ENCODE data around the gene FOXP4. TPM values are rescaled to one million over a fixed set of nuclear protein-coding genes. Genes with fewer than 3 reads are reported as not detected.

Gene FOXP4
- total and polyA plus RNA-seq, 2 of the 13 experiments (the other 11 are each of a cell fraction or from before 2014, with no cell fraction given) = 11.0 to 12.4 TPM

DNA sequence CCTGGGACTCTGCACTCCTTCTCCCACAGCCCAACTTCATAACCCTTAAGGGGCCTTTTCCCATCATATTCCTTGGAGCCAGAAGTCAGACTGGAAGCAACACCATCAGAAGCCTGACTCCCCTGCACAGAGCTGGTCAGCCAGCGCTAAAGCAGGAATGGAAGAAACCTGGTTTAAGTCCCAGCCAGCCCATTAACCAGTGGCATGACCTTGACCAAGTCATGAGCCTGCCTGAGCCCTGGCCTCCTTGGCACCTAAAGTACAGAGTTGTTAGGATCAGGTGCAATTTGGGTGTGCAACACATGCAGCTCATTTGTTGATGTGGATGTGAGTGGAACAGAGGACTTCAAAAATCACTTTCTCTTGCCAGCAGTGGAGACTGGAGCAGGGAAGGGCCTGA, 20.8 kb downstream of the FOXP4 start (continued):
- TF ChIP-seq ZNF547 (CRISPR knock-in tag; IDR thresholded peaks at IDR 0.05) (0 out of 2 replicates have a peak, but pooled peaks have one; percentile 53), RBM22 (optimal IDR thresholded peaks at IDR 0.05; ENCODE audit: low read length) (peak; percentile 58)

- H4K20me1 ChIP-seq (ENCODE audit: insufficient read depth, low read length) = peaks cover 16% of the 10 kb centered on the region; the same call in 1 of the 2 replicates
- no peak overlapping the region for H3K4me3 ChIP-seq (replicated peaks in 1 of 3; ENCODE audit: insufficient read depth in 1 of 3, low read depth in 2 of 3, low read length in 3 of 3)
- H3K9ac ChIP-seq (ENCODE audit: insufficient read depth, low read depth, low read length) = no peak overlapping the region
- H3K4me1 ChIP-seq (ENCODE audit: insufficient read depth, low read length) = peaks cover 82% of the 10 kb centered on the region
- H3K79me2 ChIP-seq (ENCODE audit: insufficient read depth, low read length) = peaks cover 56% of the 10 kb centered on the region
- intact Hi-C loops (cut with micrococcal nuclease; ENCODE audit: unreplicated experiment) = loop anchor here (1.0 kb wide), 2 partner anchors 11 to 104 kb away; no protein-coding TSS in a partner anchor
- H2AFZ ChIP-seq (ENCODE audit: low read length) = no peak overlapping the region
- no peaks in the 10 kb centered on the region for H3K27me3 ChIP-seq (ENCODE audit: control insufficient read depth in 1 of 2, insufficient read depth in 2 of 2, low read length in 2 of 2)
- DNase-seq (ENCODE audit: low spot score) = no peak
- FAIRE-seq = no peak
- in situ Hi-C loops (cut with HindIII; ENCODE audit: extremely low pct_ligation_motif_present, low pct_unique_long_range_greater_than_20kb) = no loop called here
- no peak for ATAC-seq
- ChIA-PET CTCF (ENCODE audit: low intra/inter-chr PET ratio, low total read pairs) (no interaction called here), POLR2A (interaction anchor here (1.1 to 5.8 kb wide), 4 partner anchors 11 to 28 kb away, joined by 3 to 54 read pairs (median 6); no protein-coding TSS in a partner anchor)
- BruUV-seq (replicated peaks) = no TSS peak
- no peak overlapping the region; the same call in 1 of the 2 replicates for H3K4me2 ChIP-seq (ENCODE audit: low read depth, low read length)
- H3K27ac ChIP-seq (ENCODE audit: extremely low read length, insufficient read depth, low read length) = peak overlapping the region; percentile 84
- peaks cover 52 to 84% of the 10 kb centered on the region in 2 experiments for H3K36me3 ChIP-seq (replicated peaks in 1 of 2; ENCODE audit: control insufficient read depth in 1 of 2, insufficient read depth in 2 of 2, low read length in 2 of 2)
- no peaks in the 10 kb centered on the region for H3K9me3 ChIP-seq (ENCODE audit: low read length)
- WGBS (ENCODE audit: low lambda C conversion rate) = 95% methylated on average over 1 of the region's 1 CpG
- no peak for TF ChIP-seq ZNF333 (CRISPR knock-in tag; IDR thresholded peaks at IDR 0.05; ENCODE audit: borderline replicate concordance)
- TF ChIP-seq KDM1A (CRISPR knock-in tag; IDR thresholded peaks at IDR 0.05) = no peak
- TF ChIP-seq ZNF549 (CRISPR knock-in tag; IDR thresholded peaks at IDR 0.05) = no peak
- TF ChIP-seq U2AF1 (optimal IDR thresholded peaks at IDR 0.05; ENCODE audit: low read depth, low read length) = no peak
- TF ChIP-seq ZNF674 (CRISPR knock-in tag; IDR thresholded peaks at IDR 0.05; ENCODE audit: low read depth) = no peak
- TF ChIP-seq MNT (IDR thresholded peaks at IDR 0.05) = no peak
- no peak for TF ChIP-seq ZFP36L2 (CRISPR knock-in tag; IDR thresholded peaks at IDR 0.05)
- TF ChIP-seq, protein P1, sequence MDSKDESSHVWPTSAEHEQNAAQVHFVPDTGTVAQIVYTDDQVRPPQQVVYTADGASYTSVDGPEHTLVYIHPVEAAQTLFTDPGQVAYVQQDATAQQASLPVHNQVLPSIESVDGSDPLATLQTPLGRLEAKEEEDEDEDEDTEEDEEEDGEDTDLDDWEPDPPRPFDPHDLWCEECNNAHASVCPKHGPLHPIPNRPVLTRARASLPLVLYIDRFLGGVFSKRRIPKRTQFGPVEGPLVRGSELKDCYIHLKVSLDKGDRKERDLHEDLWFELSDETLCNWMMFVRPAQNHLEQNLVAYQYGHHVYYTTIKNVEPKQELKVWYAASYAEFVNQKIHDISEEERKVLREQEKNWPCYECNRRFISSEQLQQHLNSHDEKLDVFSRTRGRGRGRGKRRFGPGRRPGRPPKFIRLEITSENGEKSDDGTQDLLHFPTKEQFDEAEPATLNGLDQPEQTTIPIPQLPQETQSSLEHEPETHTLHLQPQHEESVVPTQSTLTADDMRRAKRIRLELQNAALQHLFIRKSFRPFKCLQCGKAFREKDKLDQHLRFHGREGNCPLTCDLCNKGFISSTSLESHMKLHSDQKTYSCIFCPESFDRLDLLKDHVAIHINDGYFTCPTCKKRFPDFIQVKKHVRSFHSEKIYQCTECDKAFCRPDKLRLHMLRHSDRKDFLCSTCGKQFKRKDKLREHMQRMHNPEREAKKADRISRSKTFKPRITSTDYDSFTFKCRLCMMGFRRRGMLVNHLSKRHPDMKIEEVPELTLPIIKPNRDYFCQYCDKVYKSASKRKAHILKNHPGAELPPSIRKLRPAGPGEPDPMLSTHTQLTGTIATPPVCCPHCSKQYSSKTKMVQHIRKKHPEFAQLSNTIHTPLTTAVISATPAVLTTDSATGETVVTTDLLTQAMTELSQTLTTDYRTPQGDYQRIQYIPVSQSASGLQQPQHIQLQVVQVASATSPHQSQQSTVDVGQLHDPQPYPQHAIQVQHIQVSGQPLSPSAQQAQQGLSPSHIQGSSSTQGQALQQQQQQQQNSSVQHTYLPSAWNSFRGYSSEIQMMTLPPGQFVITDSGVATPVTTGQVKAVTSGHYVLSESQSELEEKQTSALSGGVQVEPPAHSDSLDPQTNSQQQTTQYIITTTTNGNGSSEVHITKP (CRISPR knock-in tag; IDR thresholded peaks at IDR 0.05; ENCODE audit: low read depth) = no peak
- no peak for TF ChIP-seq HOMEZ (CRISPR knock-in tag; IDR thresholded peaks at IDR 0.05; ENCODE audit: low read depth)
- no peak for TF ChIP-seq ZBTB33 (CRISPR knock-in tag; IDR thresholded peaks at IDR 0.05)
Measured at GRCh38 chr6:41567684-41568083, 21.5 kb downstream of the FOXP4 start.

All from HepG2 (cell line).